Hepatocyte (in vitro differentiated cells): ENCODE measurements around the gene KSR2. TPM values are rescaled to one million over a fixed set of nuclear protein-coding genes. Genes with fewer than 3 reads are reported as not detected.

Experiments used
- DNase-seq: peaks from one replicate; pipeline ENCODE4 v3.0.0-alpha.2; 2016; ENCODE audit warnings: low spot score
- H2AFZ ChIP-seq: fragments of 200-600 bp; sonication (generic); 2 replicates; pipeline ENCODE4 v1.6.0; 2016; ENCODE audit warnings: antibody characterized with exemption, mild to moderate bottlenecking
- H3K27ac ChIP-seq: fragments of 200-600 bp; sonication (generic); 2 replicates; pipeline ENCODE4 v1.5.1; 2016; ENCODE audit warnings: mild to moderate bottlenecking
- H3K27me3 ChIP-seq: fragments of 200-600 bp; sonication (generic); 2 replicates; pipeline ENCODE4 v1.6.1; 2016
- H3K36me3 ChIP-seq: fragments of 200-600 bp; sonication (generic); replicated peaks from 2 replicates; pipeline ENCODE4 v1.5.1; 2016; ENCODE audit warnings: low read depth; ENCODE audit not compliant: insufficient read depth
- H3K4me1 ChIP-seq: fragments of 200-600 bp; sonication (generic); 2 replicates; pipeline ENCODE4 v1.5.1; 2016; ENCODE audit warnings: mild to moderate bottlenecking, moderate library complexity; ENCODE audit not compliant: insufficient read depth
- H3K4me2 ChIP-seq: fragments of 200-600 bp; sonication (generic); 2 replicates; pipeline ENCODE4 v1.6.0; 2016
- H3K4me3 ChIP-seq: fragments of 200-600 bp; sonication (generic); 2 replicates; pipeline ENCODE4 v1.5.1; 2016; ENCODE audit warnings: mild to moderate bottlenecking
- H3K79me2 ChIP-seq: fragments of 200-600 bp; sonication (generic); 2 replicates; pipeline ENCODE4 v1.6.0; 2017; ENCODE audit warnings: mild to moderate bottlenecking
- H3K9me2 ChIP-seq: fragments of 200-600 bp; sonication (generic); replicated peaks from 2 replicates; pipeline ENCODE4 v1.6.0; 2017; ENCODE audit warnings: mild to moderate bottlenecking; ENCODE audit not compliant: insufficient read depth
- H3K9me3 ChIP-seq: fragments of 200-600 bp; sonication (generic); 2 replicates; pipeline ENCODE4 v1.5.1; 2016; ENCODE audit warnings: low read depth, mild to moderate bottlenecking
- H4K20me1 ChIP-seq: fragments of 200-600 bp; sonication (generic); 2 replicates; pipeline ENCODE4 v1.6.0; 2016; ENCODE audit warnings: mild to moderate bottlenecking; ENCODE audit not compliant: insufficient read depth, poor library complexity, severe bottlenecking
- CTCF ChIP-seq: fragments of 200-600 bp; sonication (generic); IDR thresholded peaks from 2 replicates; pipeline ENCODE4 v1.5.1; 2016; ENCODE audit warnings: antibody characterized with exemption, mild to moderate bottlenecking; ENCODE audit not compliant: poor library complexity
- EZH2 ChIP-seq: fragments of 200-600 bp; sonication (generic); IDR thresholded peaks from 2 replicates; pipeline ENCODE4 v1.6.1; 2016; ENCODE audit warnings: antibody characterized with exemption, mild to moderate bottlenecking, borderline replicate concordance
- EZH2phosphoT487 ChIP-seq: fragments of 200-600 bp; sonication (generic); IDR thresholded peaks from one replicate; pipeline ENCODE4 v1.6.1; 2018; ENCODE audit warnings: antibody characterized with exemption, mild to moderate bottlenecking, low read depth, moderate library complexity; ENCODE audit not compliant: unreplicated experiment, severe bottlenecking
- WGBS: methylation state at CpG from one replicate; pipeline ENCODE4 v1.1.6; 2016; ENCODE audit warnings: low lambda C conversion rate; ENCODE audit errors: missing lambda C conversion rate; 5-methylcytosine and 5-hydroxymethylcytosine counted together
- polyA plus RNA-seq: library from polyadenylated mRNA; unstranded; fragments of >200 nt; fragmentation: Nextera tagmentation; extraction: Ambion mirVana; gene quantifications from 2 replicates; pipeline ENCODE4 v1.2.1, GENCODE V29; 2016
- total RNA-seq: library from RNA; depleted of rRNA; stranded (reverse); fragments of >200 nt; gene quantifications from 2 replicates; pipeline ENCODE4 v1.2.3, GENCODE V29; 2014

The KSR2 gene
- total and polyA plus RNA-seq, 2 experiments from 2014 or later = 0.37 to 0.46 TPM

GRCh38 chr12:117967043-117967442 is 1.7 kb downstream of the KSR2 start:
- Histone ChIP-seq H3K36me3 (no peaks in the 10 kb centered on the region), H3K79me2 (no peaks in the 10 kb centered on the region), H4K20me1 (no peaks in the 10 kb centered on the region), H2AFZ (no peak overlapping the region), H3K9me3 (no peaks in the 10 kb centered on the region), H3K4me1 (peaks cover 5% of the 10 kb centered on the region), H3K4me3 (no peak overlapping the region), H3K27me3 (peaks cover 25% of the 10 kb centered on the region), H3K27ac (no peak overlapping the region), H3K4me2 (no peak overlapping the region), H3K9me2 (no peaks in the 10 kb centered on the region)
- TF ChIP-seq EZH2phosphoT487 (no peak), CTCF (no peak), EZH2 (no peak)
- WGBS = 68% methylated on average over 4 of the region's 4 CpGs
- DNase-seq = no peak

GRCh38 chr12:117966511-117966910 is 2.3 kb downstream of the KSR2 start:
- no peaks in the 10 kb centered on the region for H3K9me3 ChIP-seq
- no peak overlapping the region for H2AFZ ChIP-seq
- H3K27me3 ChIP-seq = peaks cover 25% of the 10 kb centered on the region
- no peak overlapping the region for H3K4me3 ChIP-seq
- H3K4me1 ChIP-seq = peaks cover 5% of the 10 kb centered on the region
- no peaks in the 10 kb centered on the region for H3K36me3 ChIP-seq
- TF ChIP-seq CTCF (no peak), EZH2phosphoT487 (no peak), EZH2 (no peak)
- no peak for DNase-seq
- H4K20me1 ChIP-seq = no peaks in the 10 kb centered on the region
- H3K9me2 ChIP-seq = no peaks in the 10 kb centered on the region
- no peak overlapping the region for H3K27ac ChIP-seq
- no peak overlapping the region for H3K4me2 ChIP-seq
- WGBS = 80% methylated on average over 8 of the region's 9 CpGs
- H3K79me2 ChIP-seq = no peaks in the 10 kb centered on the region

- no peaks in the 10 kb centered on the region for H3K79me2 ChIP-seq
- H3K4me2 ChIP-seq = no peak overlapping the region
- no peak overlapping the region for H3K27ac ChIP-seq
- no peaks in the 10 kb centered on the region for H3K9me3 ChIP-seq
- no peaks in the 10 kb centered on the region for H3K9me2 ChIP-seq
- 92% methylated on average over 7 of the region's 7 CpGs for WGBS
- H4K20me1 ChIP-seq = no peaks in the 10 kb centered on the region
- no peaks in the 10 kb centered on the region for H3K36me3 ChIP-seq
- no peaks in the 10 kb centered on the region for H3K4me1 ChIP-seq
- H3K4me3 ChIP-seq = no peak overlapping the region
- peaks cover 25% of the 10 kb centered on the region for H3K27me3 ChIP-seq
- DNase-seq = no peak
- no peak for TF ChIP-seq EZH2phosphoT487
- TF ChIP-seq CTCF = no peak
- TF ChIP-seq EZH2 = no peak
- H2AFZ ChIP-seq = no peak overlapping the region
These were observed 5.0 kb downstream of the KSR2 start for GRCh38 chr12:117963836-117964235.
